A673 (cell line): Measurements from ENCODE around the gene PCBP4. TPM values are rescaled to one million over a fixed set of nuclear protein-coding genes. Genes with fewer than 3 reads are reported as not detected.
A peak's percentile ranks its signal among the peaks of the same experiment; 100 is the strongest.

ENCODE experiments used
- BruUV-seq: library from RNA; stranded (reverse); fragments of 400-500 nt; replicated peaks from 2 replicates; lab custom pipeline; 2021; lab: Mats Ljungman, UMichigan
- CTCF ChIA-PET: fragments of 300-600 bp; sonication (Branson Sonifier 250); formaldehyde crosslinking; loops from one replicate; lab custom pipeline; 2022; ENCODE audit warnings: antibody characterized with exemption; lab: Charles Lee
- POLR2A ChIA-PET: fragments of 300-600 bp; sonication (Branson Sonifier 250); formaldehyde crosslinking; loops from one replicate; lab custom pipeline; 2022; ENCODE audit warnings: antibody characterized with exemption; ENCODE audit not compliant: low non-redundant PET; lab: Charles Lee
- DNase-seq: peaks from one replicate; pipeline ENCODE4 v3.0.0-alpha.2; 2015; ENCODE audit warnings: low spot score
- H3K27ac ChIP-seq: fragments of 200-600 bp; sonication (generic); 2 replicates; pipeline ENCODE4 v1.5.1; 2016; ENCODE audit warnings: mixed run types, low read depth, mild to moderate bottlenecking, mixed read lengths, antibody characterized with exemption, low read length; ENCODE audit not compliant: poor library complexity, severe bottlenecking
- H3K27me3 ChIP-seq: fragments of 200-600 bp; sonication (generic); replicated peaks from 2 replicates; pipeline ENCODE4 v1.6.1; 2017; ENCODE audit warnings: mixed run types, low read depth, mild to moderate bottlenecking, mixed read lengths, antibody characterized with exemption, low read length; ENCODE audit not compliant: insufficient read depth, poor library complexity
- H3K36me3 ChIP-seq: fragments of 200-600 bp; sonication (generic); 2 replicates; pipeline ENCODE4 v1.6.1; 2016; ENCODE audit warnings: mixed run types, mild to moderate bottlenecking, mixed read lengths, antibody characterized with exemption, low read length; ENCODE audit not compliant: insufficient read depth, poor library complexity, severe bottlenecking
- H3K4me1 ChIP-seq: fragments of 200-600 bp; sonication (generic); 2 replicates; pipeline ENCODE4 v1.6.1; 2017; ENCODE audit warnings: mixed run types, mild to moderate bottlenecking, mixed read lengths, antibody characterized with exemption, low read length; ENCODE audit not compliant: insufficient read depth, poor library complexity, severe bottlenecking
- H3K4me3 ChIP-seq: fragments of 200-600 bp; sonication (generic); 2 replicates; pipeline ENCODE4 v1.5.1; 2016; ENCODE audit warnings: low read depth, mixed run types, mild to moderate bottlenecking, mixed read lengths, low read length; ENCODE audit not compliant: poor library complexity, severe bottlenecking
- H3K9me3 ChIP-seq: fragments of 200-600 bp; sonication (generic); 2 replicates; pipeline ENCODE4 v1.6.1; 2016; ENCODE audit warnings: mixed run types, low read depth, mild to moderate bottlenecking, mixed read lengths, antibody characterized with exemption, low read length; ENCODE audit not compliant: poor library complexity, severe bottlenecking
- EZH2 ChIP-seq: fragments of 200-600 bp; sonication (generic); IDR thresholded peaks from 2 replicates; pipeline ENCODE4 v1.6.1; 2017; ENCODE audit warnings: borderline replicate concordance, low read depth, mild to moderate bottlenecking, mixed read lengths, antibody characterized with exemption, low read length; ENCODE audit not compliant: poor library complexity, severe bottlenecking
- intact Hi-C: fragments of 100-400 bp; cut with micrococcal nuclease; formaldehyde crosslinking; loops from one replicate; pipeline ENCODE4 v1.10.0; 2022; ENCODE audit not compliant: unreplicated experiment
- total RNA-seq: library from RNA; stranded (reverse); gene quantifications from 2 replicates; pipeline ENCODE4 v1.2.3, GENCODE V29; 2021
- TF ChIP-seq, protein P1 (sequence below): fragments of 300-800, 200-600 bp; sonication (generic); conservative IDR thresholded peaks from 2 replicates; pipeline ENCODE4 v1.5.1; 2017; ENCODE audit warnings: low read depth, mild to moderate bottlenecking, antibody characterized with exemption, low read length, moderate library complexity, mixed read lengths

Gene PCBP4
- total RNA-seq, 1 experiment from 2014 or later = 5.3 TPM

- no TSS peak for BruUV-seq
- Histone ChIP-seq H3K4me1 (peaks cover 18% of the 10 kb centered on the region), H3K9me3 (no peaks in the 10 kb centered on the region), H3K27me3 (no peaks in the 10 kb centered on the region), H3K27ac (no peak overlapping the region), H3K4me3 (no peak overlapping the region), H3K36me3 (no peaks in the 10 kb centered on the region)
- peak; percentile 78 for DNase-seq
- TF ChIP-seq, protein P1, sequence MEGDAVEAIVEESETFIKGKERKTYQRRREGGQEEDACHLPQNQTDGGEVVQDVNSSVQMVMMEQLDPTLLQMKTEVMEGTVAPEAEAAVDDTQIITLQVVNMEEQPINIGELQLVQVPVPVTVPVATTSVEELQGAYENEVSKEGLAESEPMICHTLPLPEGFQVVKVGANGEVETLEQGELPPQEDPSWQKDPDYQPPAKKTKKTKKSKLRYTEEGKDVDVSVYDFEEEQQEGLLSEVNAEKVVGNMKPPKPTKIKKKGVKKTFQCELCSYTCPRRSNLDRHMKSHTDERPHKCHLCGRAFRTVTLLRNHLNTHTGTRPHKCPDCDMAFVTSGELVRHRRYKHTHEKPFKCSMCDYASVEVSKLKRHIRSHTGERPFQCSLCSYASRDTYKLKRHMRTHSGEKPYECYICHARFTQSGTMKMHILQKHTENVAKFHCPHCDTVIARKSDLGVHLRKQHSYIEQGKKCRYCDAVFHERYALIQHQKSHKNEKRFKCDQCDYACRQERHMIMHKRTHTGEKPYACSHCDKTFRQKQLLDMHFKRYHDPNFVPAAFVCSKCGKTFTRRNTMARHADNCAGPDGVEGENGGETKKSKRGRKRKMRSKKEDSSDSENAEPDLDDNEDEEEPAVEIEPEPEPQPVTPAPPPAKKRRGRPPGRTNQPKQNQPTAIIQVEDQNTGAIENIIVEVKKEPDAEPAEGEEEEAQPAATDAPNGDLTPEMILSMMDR = no peak
- TF ChIP-seq EZH2 = no peak
- ChIA-PET CTCF (interaction anchor here (0.5 to 1.0 kb wide), 2 partner anchors 47 to 50 kb away, joined by 3 to 4 read pairs; no protein-coding TSS in a partner anchor), POLR2A (interaction anchor here (0.6 kb wide), 1 partner anchor 45 kb away, joined by 3 read pairs; no protein-coding TSS in a partner anchor)
- intact Hi-C loops = no loop called here
These were observed 38.3 kb upstream of the PCBP4 start for GRCh38 chr3:52005571-52005986.

- H3K27me3 ChIP-seq = no peaks in the 10 kb centered on the region
- no peak overlapping the region for H3K27ac ChIP-seq
- TF ChIP-seq, protein P1 = no peak
- no peak for TF ChIP-seq EZH2
- H3K36me3 ChIP-seq = no peaks in the 10 kb centered on the region
- ChIA-PET POLR2A (no interaction called here), CTCF (interaction anchor here (0.5 to 2.0 kb wide), 5 partner anchors 48 to 118 kb away, joined by 3 to 14 read pairs (median 4); partner anchors contain the start of gene DUSP7)
- H3K4me1 ChIP-seq = peaks cover 18% of the 10 kb centered on the region
- no peak for DNase-seq
- no peaks in the 10 kb centered on the region for H3K9me3 ChIP-seq
- intact Hi-C loops = loop anchor here (5.0 kb wide), 1 partner anchor 52 kb away; the partner anchor contains the start of gene DUSP7
- BruUV-seq = no TSS peak
- H3K4me3 ChIP-seq = no peak overlapping the region
These were observed 37.7 kb upstream of the PCBP4 start for GRCh38 chr3:52004906-52005395.

- Histone ChIP-seq H3K9me3 (no peaks in the 10 kb centered on the region), H3K4me3 (no peak overlapping the region), H3K27ac (no peak overlapping the region), H3K4me1 (peaks cover 18% of the 10 kb centered on the region), H3K36me3 (no peaks in the 10 kb centered on the region), H3K27me3 (no peaks in the 10 kb centered on the region)
- DNase-seq = peak; percentile 60
- intact Hi-C loops = loop anchor here (5.0 kb wide), 1 partner anchor 53 kb away; the partner anchor contains the start of gene DUSP7
- no peak for TF ChIP-seq EZH2
- TF ChIP-seq, protein P1 = peak; percentile 45
- ChIA-PET POLR2A (interaction anchor here (0.6 kb wide), 1 partner anchor 36 kb away, joined by 5 read pairs; no protein-coding TSS in a partner anchor), CTCF (interaction anchor here (0.5 to 2.0 kb wide), 5 partner anchors 38 to 119 kb away, joined by 3 to 14 read pairs (median 3); partner anchors contain the start of gene DUSP7)
- no TSS peak for BruUV-seq
These were observed 37.0 kb upstream of the PCBP4 start for GRCh38 chr3:52004163-52004787.
